ENCODE results near the gene STAC3.

DNA sequence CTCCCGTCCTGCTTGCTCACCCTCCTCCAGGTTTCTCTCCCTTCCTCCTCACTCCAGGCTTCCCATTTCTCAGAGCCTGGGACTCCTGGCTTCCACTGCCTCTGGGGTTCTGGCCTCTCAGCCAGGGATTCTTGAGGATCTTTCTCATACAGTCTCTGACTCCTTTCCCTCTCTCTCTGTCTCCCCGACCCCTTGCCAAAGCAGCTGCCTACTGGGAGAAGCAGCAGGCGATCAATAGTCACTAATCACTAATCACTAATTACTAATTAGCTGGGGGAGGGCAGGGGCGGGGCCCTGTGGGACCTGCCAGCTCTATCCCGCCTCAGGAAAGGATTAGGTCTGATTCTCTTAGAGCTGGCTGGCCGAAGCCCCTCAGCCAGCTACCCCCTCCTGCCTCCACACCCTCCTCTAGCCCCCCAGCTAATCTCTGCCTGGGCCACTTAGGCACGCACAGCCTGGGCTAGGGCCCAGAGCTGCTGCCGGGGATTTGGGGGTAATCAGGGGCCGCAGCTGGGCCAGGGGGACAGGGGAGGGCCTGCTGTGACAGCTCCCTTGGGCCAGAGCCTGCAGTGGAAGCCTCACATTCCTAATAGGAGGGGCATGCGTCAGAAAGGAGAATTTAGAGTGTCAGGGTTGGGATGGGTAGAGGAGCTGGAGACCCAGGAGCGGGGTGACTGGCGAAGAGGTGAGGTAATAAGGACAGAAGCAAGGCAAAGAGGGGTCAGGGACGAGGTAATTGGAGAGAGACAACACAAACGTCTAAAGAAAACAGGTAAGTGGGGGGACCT, 31.6 kb downstream of the STAC3 start:
- no peak for TF ChIP-seq EZH2 (IDR thresholded peaks at IDR 0.05)
- no peak for TF ChIP-seq POLR2AphosphoS5 (IDR thresholded peaks at IDR 0.05; ENCODE audit: borderline replicate concordance, low read depth, low read length)

Data from SK-N-MC (cell line).